Activated CD4-positive, alpha-beta T cell treated with anti-CD3 and anti-CD28 coated beads for 24 hours (primary cell): Measurements from ENCODE around the gene PLOD1.

ENCODE experiments used
- DNase-seq, 2 donors: peaks; one replicate each; pipeline ENCODE4 v3.0.0-alpha.2; 2020; ENCODE audit warnings: low read depth in 2 of 2

The PLOD1 gene

DNA sequence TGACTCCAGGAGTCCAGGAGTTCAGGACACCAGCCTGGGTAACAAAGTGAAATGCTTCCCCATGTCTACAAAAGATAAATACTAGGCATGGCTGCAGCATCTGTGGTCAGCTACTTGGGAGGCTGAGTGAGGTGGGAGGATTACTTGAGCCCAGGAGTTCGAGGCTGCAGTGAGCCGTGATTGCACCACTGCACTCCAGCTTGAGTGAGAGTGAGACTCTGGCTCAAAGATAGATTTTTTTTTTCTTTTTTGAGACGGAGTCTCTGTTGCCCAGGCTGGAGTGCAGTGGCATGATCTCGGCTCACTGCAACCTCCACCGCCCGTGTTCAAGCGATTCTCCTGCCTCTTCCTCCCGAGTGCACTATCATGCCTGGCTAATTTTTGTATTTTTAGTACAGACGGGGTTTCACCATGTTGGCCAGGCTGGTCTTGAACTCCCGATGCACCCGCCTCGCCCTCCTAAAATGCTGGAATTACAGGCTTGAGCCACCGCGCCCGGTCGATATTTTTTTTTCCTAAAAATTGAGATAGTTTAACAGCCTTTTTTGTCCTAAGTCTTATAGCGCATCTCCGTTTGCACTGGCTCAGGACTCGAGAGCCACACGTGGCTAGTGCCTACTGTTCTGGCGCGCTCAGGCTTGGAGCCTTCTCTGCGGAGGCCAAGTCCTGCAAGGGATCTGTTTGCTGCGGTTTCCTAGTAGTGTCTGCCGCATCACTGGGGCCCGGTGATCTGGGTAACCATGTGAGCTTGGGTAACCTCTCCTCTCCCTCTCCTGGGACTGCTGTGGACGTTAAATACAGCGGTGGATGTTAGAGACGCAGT lies 44.7 kb downstream of the PLOD1 start:
- DNase-seq: no peak

GRCh38 chr1:11979851-11980675 lies 45.5 kb downstream of the PLOD1 start, which contains the start of gene MFN2:
TSS of gene MFN2 (plus strand) at chr1:11980444. CDS start at chr1:11989169, 8,725 bp downstream.
- DNase-seq: peak; percentile 84 to 86

DNA sequence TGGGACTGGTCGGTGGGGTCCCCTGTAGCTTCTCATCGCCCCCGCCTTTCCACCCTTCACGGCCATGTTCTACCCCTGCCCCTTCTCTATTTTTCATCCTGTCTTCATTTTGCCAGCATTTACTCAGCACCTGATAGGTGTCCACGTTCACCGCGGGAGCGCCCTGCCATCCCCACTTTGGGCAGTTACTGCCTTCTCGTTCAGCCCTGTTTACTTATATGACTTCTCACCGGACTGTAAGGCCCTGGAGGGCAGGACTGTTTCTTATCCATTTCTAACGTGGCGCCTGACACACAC lies 46.1 kb downstream of the PLOD1 start:
- no peak for DNase-seq

DNA sequence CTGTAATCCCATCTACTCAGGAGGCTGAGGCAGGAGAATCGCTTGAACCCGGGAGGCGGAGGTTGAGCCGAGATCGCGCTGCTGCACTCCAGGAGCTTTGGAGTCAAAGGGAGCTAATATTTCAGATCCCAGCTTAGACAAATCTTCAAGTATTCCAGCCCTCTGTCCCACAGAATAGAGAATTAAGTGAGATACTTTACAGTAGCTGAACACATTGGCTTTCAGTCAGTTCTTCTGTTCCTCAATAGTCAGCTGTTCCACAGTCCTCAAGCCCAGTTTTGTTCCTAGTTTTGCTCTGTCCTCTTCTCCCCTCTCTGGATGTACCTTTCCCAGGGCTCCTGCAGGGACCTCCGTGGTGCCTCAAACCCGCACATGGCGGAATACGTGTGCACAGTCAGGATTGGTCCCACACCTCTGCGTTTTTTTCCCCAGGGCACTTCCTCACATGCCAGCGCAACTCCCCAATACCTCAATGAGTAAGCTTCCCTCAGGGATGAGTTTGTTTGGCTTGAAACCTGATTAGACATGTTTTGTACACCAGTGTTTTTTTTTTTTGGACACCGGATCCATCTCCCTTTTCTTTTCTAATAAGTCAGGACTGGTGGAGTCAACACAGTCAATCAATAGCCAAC lies 47.0 kb downstream of the PLOD1 start:
- DNase-seq: no peak

- DNase-seq: no peak
Observed at GRCh38 chr1:11982010-11982392, 47.5 kb downstream of the PLOD1 start.

GRCh38 chr1:11984121-11984520 lies 49.6 kb downstream of the PLOD1 start:
- no peak for DNase-seq

GRCh38 chr1:11984576-11984975 lies 50.1 kb downstream of the PLOD1 start:
- DNase-seq: no peak

GRCh38 chr1:11985171-11985570 lies 50.7 kb downstream of the PLOD1 start:
- DNase-seq: no peak

DNA sequence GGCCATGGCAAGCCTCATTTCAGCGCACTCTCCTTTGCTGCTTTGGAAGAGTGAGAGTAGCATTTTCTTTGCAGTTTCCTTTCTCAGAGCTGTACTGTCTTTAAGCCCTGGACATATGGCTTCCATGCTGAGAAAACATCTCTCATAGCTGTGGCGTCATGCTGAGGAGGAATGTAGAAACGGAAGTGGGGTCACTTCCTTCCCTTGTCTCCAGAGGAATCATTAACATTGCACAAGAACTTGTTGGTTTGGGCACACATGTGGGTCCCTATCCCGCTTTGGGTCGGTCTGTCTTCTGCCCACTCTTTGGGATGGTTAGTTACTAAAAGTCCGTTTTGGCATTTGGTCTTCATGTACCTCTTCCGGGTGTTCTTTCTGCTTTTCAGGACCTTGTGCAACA lies 51.3 kb downstream of the PLOD1 start:
- no peak for DNase-seq

GRCh38 chr1:11989669-11990068 lies 55.2 kb downstream of the PLOD1 start:
- no peak for DNase-seq

- DNase-seq: no peak
Observed at GRCh38 chr1:11990303-11991032, 56.0 kb downstream of the PLOD1 start.

DNA sequence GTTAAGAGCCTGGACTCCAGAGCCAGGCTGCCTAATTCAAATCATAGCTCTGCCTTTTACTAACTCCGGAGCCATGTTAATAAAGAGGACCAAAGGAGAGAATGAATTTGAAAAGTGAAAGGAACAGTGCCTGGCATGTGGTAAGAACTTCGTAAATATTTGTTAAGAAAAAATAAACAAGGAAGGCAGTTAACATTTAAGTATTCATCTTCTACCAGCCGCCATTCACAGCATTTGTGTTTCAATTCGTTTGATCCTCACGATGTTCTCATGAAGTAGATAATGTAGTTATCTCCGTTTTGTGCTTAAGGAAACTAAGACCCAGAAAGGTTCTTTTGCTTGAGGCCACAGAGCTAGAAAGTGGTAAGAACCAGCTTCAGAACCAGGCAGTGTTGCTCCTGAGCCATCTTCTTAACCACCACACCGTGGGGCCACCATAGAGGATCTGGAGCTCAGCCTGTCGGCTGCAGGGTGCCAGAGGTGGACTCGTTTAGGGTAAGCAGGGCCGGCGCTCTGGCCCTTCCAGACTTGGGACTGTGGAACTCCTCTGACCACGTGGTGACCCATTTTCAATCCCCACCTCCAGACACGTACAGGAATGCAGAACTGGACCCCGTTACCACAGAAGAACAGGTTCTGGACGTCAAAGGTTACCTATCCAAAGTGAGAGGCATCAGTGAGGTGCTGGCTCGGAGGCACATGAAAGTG lies 57.6 kb downstream of the PLOD1 start:
- DNase-seq: no peak

DNA sequence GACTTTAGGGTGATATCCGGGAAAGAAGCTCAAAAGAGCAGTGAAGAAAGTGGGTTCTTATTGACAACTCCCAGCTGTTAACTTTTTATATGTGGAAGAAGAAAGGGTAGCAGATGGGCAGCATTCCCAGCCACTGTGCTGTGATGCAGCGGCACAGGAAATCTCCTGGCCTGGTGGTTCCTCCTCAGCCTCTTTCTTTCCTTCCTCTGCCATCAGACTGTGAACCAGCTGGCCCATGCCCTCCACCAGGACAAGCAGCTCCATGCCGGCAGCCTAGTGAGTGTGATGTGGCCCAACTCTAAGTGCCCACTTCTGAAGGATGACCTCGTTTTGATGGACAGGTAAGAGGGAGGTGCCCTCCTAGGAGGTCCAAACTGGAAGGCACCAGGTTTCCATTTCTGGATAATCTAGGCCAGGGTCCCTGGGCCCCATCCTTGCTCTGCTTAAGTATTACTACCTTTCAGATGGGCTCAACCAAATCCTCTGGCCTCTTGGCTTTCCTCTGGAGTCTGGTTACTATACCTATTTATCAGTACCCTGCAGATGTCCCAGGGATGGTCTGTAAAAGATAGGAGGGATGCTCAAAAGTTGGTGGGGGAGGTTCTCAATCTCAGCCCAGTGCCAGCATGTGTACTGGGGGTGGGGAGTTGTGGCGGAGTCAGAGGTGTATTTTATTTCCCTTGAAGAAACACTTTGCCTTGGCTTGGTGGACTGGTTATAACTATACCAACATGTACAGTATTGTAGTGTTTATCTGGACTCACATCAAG lies 62.7 kb downstream of the PLOD1 start:
- DNase-seq: no peak

- DNase-seq: no peak
Observed at GRCh38 chr1:11998636-11999035, 64.1 kb downstream of the PLOD1 start.

- no peak for DNase-seq
Observed at GRCh38 chr1:11999236-11999635, 64.7 kb downstream of the PLOD1 start.

- DNase-seq: peak; percentile 32 to 49
Observed at GRCh38 chr1:12001249-12001917, 66.9 kb downstream of the PLOD1 start.

DNA sequence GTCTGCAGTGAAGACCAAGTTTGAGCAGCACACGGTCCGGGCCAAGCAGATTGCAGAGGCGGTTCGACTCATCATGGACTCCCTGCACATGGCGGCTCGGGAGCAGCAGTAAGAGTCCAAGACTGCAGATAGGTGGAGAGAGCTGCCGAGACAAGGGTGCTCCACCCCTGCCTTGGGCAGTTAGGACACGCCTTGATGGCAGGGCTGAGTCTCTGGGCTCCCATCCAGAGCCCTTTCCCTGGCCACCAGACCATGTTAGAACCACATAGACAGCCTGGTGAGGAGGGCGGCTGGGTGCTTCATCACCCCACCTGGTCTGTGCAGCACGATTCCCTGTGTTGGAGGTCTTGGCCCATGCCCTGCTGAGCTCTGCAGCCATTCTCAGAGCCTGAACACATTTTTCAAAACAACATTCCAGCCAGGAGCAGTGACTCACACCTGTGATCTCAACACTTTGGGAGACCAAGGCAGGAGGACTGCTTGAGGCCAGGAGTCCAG lies 67.5 kb downstream of the PLOD1 start:
- no peak for DNase-seq

DNA sequence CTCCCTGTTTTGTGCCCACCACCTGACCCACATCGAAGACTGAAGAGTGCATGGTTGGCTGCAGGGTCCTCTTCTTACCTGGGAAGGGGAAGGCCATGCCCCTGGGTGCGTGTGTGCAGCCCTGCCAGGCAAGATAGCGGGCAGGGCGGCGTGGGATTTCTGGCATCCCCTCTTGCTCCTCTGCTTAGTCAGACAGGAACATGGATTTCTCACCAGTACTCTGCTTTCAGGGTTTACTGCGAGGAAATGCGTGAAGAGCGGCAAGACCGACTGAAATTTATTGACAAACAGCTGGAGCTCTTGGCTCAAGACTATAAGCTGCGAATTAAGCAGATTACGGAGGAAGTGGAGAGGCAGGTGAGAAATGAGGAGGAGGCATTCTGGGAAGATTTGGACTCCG lies 69.2 kb downstream of the PLOD1 start:
- no peak for DNase-seq

- DNase-seq: no peak
Observed at GRCh38 chr1:12005488-12006166, 71.1 kb downstream of the PLOD1 start.
